HG02840 (cell line): ENCODE data around the gene UTF1.

Experiments
- ATAC-seq: cut with Tn5 transposase; IDR thresholded peaks from one replicate; pipeline ENCODE4 v1.9.1; 2021; ENCODE audit warnings: mild to moderate bottlenecking, moderate library complexity, moderate number of reproducible peaks; ENCODE audit not compliant: unreplicated experiment, low FRiP score

Gene UTF1

DNA sequence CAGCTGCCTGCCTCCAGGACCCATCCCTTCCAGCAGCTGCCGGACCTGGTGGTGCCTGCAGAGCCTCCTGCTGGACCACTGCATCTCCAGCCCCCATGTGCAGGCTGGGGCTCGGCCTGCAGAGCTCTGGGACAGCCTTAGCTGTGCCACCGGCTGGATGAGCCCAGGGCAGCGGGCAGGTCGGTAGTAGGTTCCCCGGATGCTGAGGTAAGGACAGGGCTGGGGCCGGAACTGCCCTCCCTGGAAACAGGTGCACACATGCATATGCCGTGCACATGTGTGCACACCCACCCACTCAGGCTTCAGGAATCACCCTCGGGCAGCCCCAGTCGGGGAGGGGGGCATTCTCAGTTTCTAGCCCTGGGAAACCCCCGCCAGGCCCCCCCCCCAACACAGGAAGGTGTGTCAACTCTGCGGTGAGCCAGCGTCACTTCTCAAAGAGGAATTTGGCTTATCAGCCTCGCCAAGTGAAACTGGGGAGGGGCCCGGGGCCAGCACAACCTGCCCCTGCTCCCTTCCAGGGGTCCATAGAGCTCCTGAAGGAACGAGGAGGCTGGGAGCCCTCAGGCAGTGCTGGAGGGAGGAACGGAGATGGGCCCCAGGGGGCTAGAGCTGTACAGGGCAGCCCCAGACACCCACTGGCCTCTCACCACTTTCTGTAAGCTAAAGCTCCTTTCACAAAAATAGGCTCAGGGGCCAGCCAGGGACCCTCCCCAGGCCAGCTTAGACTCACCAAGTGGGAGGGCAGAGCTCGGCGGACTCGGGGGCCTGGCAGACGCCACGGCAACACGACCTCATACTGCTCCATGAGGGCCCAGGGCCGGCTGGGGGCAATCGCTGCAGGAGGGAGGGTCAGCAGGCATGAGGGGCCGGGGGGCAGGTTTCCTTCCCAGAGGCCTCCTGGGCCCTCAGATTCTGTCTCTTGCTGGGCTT lies 45.0 kb downstream of the UTF1 start:
- peak; percentile 52 for ATAC-seq

DNA sequence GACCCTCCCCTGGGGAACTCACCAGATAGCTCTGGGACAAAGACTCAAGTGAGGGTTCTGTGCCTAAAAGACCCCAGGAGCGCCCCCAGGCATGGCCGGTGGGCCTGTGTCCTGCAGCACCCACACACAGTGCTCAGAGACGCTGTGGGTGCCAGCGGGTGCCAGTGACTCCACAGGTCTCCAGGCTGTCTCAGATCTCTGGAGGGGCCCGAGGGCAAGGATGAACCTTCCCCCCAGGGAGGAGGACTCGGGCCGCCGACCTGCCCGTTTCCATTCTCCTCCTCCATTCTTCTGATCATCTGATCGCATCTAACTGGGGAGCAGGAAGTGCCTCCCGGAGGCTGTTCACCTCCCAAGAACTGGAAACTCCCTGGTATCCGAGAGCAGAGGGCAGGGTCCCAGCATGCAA lies 45.7 kb downstream of the UTF1 start:
- ATAC-seq: peak; percentile 25

- no peak for ATAC-seq
Measured at GRCh38 chr10:133276100-133276434, 46.0 kb downstream of the UTF1 start.

GRCh38 chr10:133276435-133277201 lies 46.6 kb downstream of the UTF1 start, which contains the start of gene ADAM8:
ADAM8 (minus strand) TSS chr10:133276868; CDS start chr10:133276817, 51 bp downstream.
- peak; percentile 34 for ATAC-seq

DNA sequence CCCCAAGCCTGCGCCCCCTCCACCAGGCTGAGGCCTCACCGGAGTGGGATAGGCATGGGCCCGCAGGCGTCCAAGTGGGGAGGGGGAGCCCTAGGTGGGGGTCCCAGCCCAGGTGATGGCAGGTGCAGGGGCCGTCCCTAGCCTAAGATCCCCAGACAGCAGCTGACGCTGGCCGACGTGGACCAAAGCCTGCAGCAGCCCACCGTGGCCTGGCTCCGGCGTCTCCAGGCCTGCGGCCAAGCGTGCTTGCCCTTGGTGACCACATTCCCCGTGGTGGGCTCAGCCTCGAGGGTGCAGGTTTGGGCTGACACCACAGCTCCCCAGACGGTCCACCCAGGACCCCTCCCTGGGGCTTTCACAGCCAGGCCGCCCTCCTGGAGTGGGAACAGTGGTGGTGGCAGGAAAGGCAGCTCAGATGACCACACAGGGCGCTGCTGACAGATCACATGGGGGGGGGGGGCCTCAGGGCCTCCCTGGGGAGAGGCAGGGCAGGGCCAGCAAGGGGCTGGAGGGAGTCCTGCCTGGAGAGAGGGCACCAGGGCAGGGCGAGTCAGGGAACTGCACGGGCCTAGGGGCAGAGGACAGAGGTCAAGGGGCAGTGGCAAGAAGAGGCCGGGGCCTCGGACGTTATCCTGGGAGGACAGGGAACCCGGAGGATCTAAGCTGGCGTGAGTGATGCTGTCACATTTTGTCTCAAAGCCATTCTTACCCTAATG lies 47.4 kb downstream of the UTF1 start:
- no peak for ATAC-seq

DNA sequence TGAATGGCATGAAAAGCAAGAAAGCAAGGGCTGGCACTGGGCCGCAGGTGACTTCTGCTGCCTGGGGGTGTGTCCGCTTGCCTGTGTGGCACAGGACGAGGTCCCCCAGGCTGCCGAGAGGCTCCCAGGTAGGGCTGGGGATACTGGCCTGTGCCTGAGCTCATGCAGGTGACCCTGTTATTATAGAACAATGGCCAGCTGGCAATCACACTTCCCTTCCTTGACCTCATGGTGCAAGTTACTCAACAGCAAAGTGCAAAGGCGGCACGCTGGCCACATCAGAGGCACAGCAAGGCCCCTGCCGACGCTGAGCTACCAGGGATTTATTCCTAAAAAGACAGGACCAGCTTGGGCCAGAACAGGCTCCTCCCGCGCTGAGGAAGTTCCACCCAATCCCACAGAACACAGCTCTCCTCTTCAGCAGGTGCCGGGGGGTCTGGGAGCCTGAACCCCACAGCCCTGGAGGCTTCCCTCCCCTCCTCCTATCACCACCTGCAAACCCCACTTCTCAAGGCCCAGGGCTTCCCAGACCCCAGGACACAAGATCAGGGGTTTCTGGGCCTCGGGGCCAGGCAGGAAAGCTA lies 48.1 kb downstream of the UTF1 start:
- no peak for ATAC-seq

DNA sequence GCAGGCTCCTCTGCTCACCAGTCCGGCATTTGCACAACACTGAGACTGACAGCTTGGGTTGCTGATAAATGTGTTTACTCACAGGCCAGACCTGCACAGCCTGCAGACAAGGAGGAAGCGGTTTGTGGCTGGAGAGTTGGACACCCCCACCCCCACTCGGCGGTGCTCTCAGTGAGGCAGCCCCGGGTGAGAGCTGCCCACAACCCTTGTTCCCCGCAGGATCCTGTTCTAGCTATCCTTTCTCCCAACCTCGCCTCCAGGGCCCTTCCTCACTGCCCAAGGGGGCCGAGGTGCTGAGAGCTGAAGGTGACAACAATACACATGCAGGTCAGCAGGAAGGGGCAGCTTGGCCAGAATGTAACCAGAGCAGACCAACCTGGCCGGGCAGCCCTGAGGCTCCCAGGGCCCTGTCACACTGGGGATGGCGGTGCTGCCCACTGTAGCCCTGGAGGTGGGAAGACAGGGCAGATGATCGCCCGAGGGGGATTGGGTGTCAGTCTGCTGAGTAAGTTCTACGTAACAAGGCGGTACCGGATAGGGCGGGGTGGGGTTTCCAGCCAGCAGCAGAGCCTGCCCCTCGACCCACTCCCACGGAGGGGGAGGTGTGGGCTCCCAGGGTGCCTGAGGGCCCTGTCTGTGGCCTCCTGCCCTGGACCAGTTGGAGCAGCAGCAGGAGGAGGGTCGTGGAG lies 48.7 kb downstream of the UTF1 start:
- no peak for ATAC-seq

DNA sequence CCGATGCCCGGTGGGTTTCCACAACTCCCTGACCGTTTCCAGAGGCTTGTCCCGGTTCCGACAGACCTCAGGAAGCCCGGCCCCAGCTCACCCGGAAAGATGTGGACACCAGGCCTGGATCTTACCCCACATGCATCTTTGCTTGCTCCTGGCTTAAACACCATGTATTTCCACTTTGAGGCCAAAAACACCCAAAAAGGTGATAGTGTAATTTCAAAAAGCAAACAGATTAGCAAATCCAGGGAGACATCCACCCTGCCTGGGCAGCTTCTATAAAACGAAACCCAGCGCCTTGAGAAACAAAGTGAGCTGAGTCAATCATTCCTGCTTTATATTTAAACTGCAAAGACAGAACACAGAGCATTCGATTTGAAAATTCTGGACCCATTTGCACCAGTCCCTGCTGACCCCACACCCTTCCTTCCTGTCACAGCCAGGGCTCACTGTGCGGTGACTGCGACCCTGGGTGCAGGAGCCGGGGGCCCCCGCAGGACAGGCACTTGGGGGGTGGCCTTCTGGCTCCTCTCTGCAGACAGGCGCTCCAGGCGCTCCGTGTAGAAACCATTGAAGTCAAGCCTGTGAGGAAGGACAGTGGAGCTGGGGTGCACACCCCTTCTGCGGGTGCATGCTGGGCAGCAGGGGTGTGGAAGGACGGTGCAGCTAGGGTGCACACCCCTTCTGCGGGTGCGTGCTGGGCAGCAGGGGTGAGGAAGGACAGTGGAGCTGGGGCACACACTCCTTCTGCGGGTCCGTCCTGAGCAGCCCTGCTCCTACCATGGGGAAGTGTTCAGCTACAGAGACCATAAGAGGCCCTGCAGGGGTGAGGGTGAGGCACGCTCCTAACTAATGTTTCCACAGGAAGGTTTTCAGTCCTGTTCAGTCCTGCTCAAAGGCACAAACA lies 49.6 kb downstream of the UTF1 start:
- no peak for ATAC-seq

GRCh38 chr10:133280391-133281059 lies 50.5 kb downstream of the UTF1 start:
- no peak for ATAC-seq

GRCh38 chr10:133281084-133281483 lies 51.1 kb downstream of the UTF1 start:
- ATAC-seq: no peak
